DOHH2 (cell line): ENCODE data around the gene HDAC4.

Experiments
- CTCF ChIP-seq: fragments of 200-600 bp; sonication (generic); IDR thresholded peaks from one replicate; pipeline ENCODE4 v1.5.1; 2014; ENCODE audit warnings: antibody characterized with exemption, mild to moderate bottlenecking, low read depth, low read length; ENCODE audit not compliant: poor library complexity, severe bottlenecking
- EZH2phosphoT487 ChIP-seq: fragments of 200-600 bp; sonication (generic); IDR thresholded peaks from 2 replicates; pipeline ENCODE4 v1.6.1; 2017; ENCODE audit warnings: borderline replicate concordance, mild to moderate bottlenecking, antibody characterized with exemption, low read length, moderate library complexity, mixed read lengths

- no peak for TF ChIP-seq CTCF
- no peak for TF ChIP-seq EZH2phosphoT487
Measured at GRCh38 chr2:239017491-239018098, 383.2 kb downstream of the HDAC4 start.
